A673 (cell line): ENCODE measurements around the gene PTPN22. TPM values are rescaled to one million over a fixed set of nuclear protein-coding genes. Genes with fewer than 3 reads are reported as not detected.
A peak's percentile ranks its signal among the peaks of the same experiment; 100 is the strongest.

Experiments
- Bru-seq: library from RNA; stranded (reverse); fragments of 400-500 nt; gene quantifications from one replicate; lab custom pipeline; 2021; lab: Mats Ljungman, UMichigan
- BruChase-seq, 2 experiments: library from RNA; stranded (reverse); fragments of 400-500 nt; gene quantifications; one replicate each; lab custom pipeline; 2021; lab: Mats Ljungman, UMichigan
- BruUV-seq: library from RNA; stranded (reverse); fragments of 400-500 nt; replicated peaks from 2 replicates; lab custom pipeline; 2021; lab: Mats Ljungman, UMichigan
- CTCF ChIA-PET: fragments of 300-600 bp; sonication (Branson Sonifier 250); formaldehyde crosslinking; loops from one replicate; lab custom pipeline; 2022; ENCODE audit warnings: antibody characterized with exemption; lab: Charles Lee
- POLR2A ChIA-PET: fragments of 300-600 bp; sonication (Branson Sonifier 250); formaldehyde crosslinking; loops from one replicate; lab custom pipeline; 2022; ENCODE audit warnings: antibody characterized with exemption; ENCODE audit not compliant: low non-redundant PET; lab: Charles Lee
- DNase-seq: peaks from one replicate; pipeline ENCODE4 v3.0.0-alpha.2; 2015; ENCODE audit warnings: low spot score
- H3K27ac ChIP-seq: fragments of 200-600 bp; sonication (generic); 2 replicates; pipeline ENCODE4 v1.5.1; 2016; ENCODE audit warnings: mixed run types, low read depth, mild to moderate bottlenecking, mixed read lengths, antibody characterized with exemption, low read length; ENCODE audit not compliant: poor library complexity, severe bottlenecking
- H3K27me3 ChIP-seq: fragments of 200-600 bp; sonication (generic); replicated peaks from 2 replicates; pipeline ENCODE4 v1.6.1; 2017; ENCODE audit warnings: mixed run types, low read depth, mild to moderate bottlenecking, mixed read lengths, antibody characterized with exemption, low read length; ENCODE audit not compliant: insufficient read depth, poor library complexity
- H3K36me3 ChIP-seq: fragments of 200-600 bp; sonication (generic); 2 replicates; pipeline ENCODE4 v1.6.1; 2016; ENCODE audit warnings: mixed run types, mild to moderate bottlenecking, mixed read lengths, antibody characterized with exemption, low read length; ENCODE audit not compliant: insufficient read depth, poor library complexity, severe bottlenecking
- H3K4me1 ChIP-seq: fragments of 200-600 bp; sonication (generic); 2 replicates; pipeline ENCODE4 v1.6.1; 2017; ENCODE audit warnings: mixed run types, mild to moderate bottlenecking, mixed read lengths, antibody characterized with exemption, low read length; ENCODE audit not compliant: insufficient read depth, poor library complexity, severe bottlenecking
- H3K4me3 ChIP-seq: fragments of 200-600 bp; sonication (generic); 2 replicates; pipeline ENCODE4 v1.5.1; 2016; ENCODE audit warnings: low read depth, mixed run types, mild to moderate bottlenecking, mixed read lengths, low read length; ENCODE audit not compliant: poor library complexity, severe bottlenecking
- H3K9me3 ChIP-seq: fragments of 200-600 bp; sonication (generic); 2 replicates; pipeline ENCODE4 v1.6.1; 2016; ENCODE audit warnings: mixed run types, low read depth, mild to moderate bottlenecking, mixed read lengths, antibody characterized with exemption, low read length; ENCODE audit not compliant: poor library complexity, severe bottlenecking
- EZH2 ChIP-seq: fragments of 200-600 bp; sonication (generic); IDR thresholded peaks from 2 replicates; pipeline ENCODE4 v1.6.1; 2017; ENCODE audit warnings: borderline replicate concordance, low read depth, mild to moderate bottlenecking, mixed read lengths, antibody characterized with exemption, low read length; ENCODE audit not compliant: poor library complexity, severe bottlenecking
- intact Hi-C: fragments of 100-400 bp; cut with micrococcal nuclease; formaldehyde crosslinking; loops from one replicate; pipeline ENCODE4 v1.10.0; 2022; ENCODE audit not compliant: unreplicated experiment
- long read RNA-seq: library from polyadenylated mRNA; stranded (forward); transcript quantifications from one replicate; pipeline ENCODE4 v2.0.0, GENCODE V29; 2022
- total RNA-seq: library from RNA; stranded (reverse); gene quantifications from 2 replicates; pipeline ENCODE4 v1.2.3, GENCODE V29; 2021
- TF ChIP-seq, protein P1 (sequence below): fragments of 300-800, 200-600 bp; sonication (generic); conservative IDR thresholded peaks from 2 replicates; pipeline ENCODE4 v1.5.1; 2017; ENCODE audit warnings: low read depth, mild to moderate bottlenecking, antibody characterized with exemption, low read length, moderate library complexity, mixed read lengths

Gene PTPN22
- total RNA-seq (0.09 and 0.26 TPM in 2 replicates), Bru-seq, nascent RNA (percentile 26 among the genes with signal in this experiment), BruChase-seq, experiment 1, labeled RNA remaining after a 2-hour chase (percentile 22 among the genes with signal in this experiment), BruChase-seq, experiment 2, labeled RNA remaining after a 6-hour chase (percentile 24 among the genes with signal in this experiment)
- long read RNA-seq = 0 reads

DNA sequence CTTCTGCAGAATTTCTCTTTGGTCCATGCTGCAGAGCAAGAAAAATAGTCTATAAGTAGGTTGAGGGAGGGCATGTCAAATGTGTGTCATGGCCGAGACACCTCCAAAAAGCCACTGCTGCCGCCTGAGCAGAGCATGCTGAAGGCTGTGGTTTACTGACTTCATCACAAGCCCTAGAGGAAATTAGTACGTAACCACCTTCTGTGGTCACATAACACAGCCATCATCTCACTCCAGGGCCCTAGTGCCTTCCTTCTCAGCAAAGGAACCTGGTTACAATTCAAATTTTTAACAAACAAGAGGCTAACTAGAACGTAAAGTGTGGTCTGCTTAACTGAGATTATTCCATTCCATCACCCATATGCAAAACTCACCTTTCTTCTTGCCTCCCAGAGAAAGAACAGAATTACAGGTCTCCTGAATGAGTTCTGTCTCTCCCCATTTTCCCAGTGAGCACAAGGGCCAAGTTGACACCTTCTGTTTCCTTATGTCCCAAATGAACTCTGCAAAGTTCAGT, at the start of gene PTPN22:
Gene PTPN22, minus strand, starts transcription at position 116 of the 517 bp plus-strand sequence.
- no peak within 1 kb of the TSS for H3K4me3 ChIP-seq
- ChIA-PET CTCF (no interaction called here), POLR2A (no interaction called here)
- no peaks in the 10 kb centered on the region for H3K4me1 ChIP-seq
- H3K27me3 ChIP-seq = no peaks in the 10 kb centered on the region
- DNase-seq = no peak
- no TSS peak for BruUV-seq
- TF ChIP-seq EZH2 = no peak
- TF ChIP-seq, protein P1, sequence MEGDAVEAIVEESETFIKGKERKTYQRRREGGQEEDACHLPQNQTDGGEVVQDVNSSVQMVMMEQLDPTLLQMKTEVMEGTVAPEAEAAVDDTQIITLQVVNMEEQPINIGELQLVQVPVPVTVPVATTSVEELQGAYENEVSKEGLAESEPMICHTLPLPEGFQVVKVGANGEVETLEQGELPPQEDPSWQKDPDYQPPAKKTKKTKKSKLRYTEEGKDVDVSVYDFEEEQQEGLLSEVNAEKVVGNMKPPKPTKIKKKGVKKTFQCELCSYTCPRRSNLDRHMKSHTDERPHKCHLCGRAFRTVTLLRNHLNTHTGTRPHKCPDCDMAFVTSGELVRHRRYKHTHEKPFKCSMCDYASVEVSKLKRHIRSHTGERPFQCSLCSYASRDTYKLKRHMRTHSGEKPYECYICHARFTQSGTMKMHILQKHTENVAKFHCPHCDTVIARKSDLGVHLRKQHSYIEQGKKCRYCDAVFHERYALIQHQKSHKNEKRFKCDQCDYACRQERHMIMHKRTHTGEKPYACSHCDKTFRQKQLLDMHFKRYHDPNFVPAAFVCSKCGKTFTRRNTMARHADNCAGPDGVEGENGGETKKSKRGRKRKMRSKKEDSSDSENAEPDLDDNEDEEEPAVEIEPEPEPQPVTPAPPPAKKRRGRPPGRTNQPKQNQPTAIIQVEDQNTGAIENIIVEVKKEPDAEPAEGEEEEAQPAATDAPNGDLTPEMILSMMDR = no peak
- no peaks in the 10 kb centered on the region for H3K9me3 ChIP-seq
- no peak within 1 kb of the TSS for H3K27ac ChIP-seq
- no peaks in the 10 kb centered on the region for H3K36me3 ChIP-seq
- intact Hi-C loops = no loop called here

DNA sequence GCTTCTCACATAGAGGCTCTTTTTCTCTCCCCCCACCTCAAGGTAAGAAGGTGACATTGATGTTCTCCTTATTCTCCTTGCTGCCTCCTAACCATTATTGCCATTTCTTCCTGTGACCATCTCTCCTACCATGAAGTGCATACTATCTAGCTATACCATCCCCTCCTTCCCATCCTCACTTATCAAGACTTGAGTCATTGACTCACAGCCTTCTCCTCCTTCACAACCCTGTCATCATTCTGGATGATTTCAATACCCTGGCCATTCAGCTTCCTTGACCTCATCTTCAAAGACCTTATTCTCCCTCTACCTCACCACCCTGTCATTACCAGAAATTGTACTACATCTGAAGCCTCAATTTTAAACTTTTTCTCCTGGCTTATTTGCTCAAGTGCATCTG, 46.7 kb upstream of the PTPN22 start:
- CTCF ChIA-PET = no interaction called here
- POLR2A ChIA-PET = no interaction called here

GRCh38 chr1:113917400-113918082, 46.0 kb upstream of the PTPN22 start:
- intact Hi-C loops = no loop called here
- Histone ChIP-seq H3K9me3 (no peaks in the 10 kb centered on the region), H3K4me1 (peaks cover 5% of the 10 kb centered on the region), H3K36me3 (peaks cover 5% of the 10 kb centered on the region), H3K4me3 (no peak overlapping the region), H3K27me3 (no peaks in the 10 kb centered on the region), H3K27ac (no peak overlapping the region)
- BruUV-seq = no TSS peak
- no peak for DNase-seq
- ChIA-PET CTCF (no interaction called here), POLR2A (interaction anchor here (0.5 kb wide), 1 partner anchor 67 kb away, joined by 4 read pairs; no protein-coding TSS in a partner anchor)
- TF ChIP-seq, protein P1 = no peak
- no peak for TF ChIP-seq EZH2

More for the DNA sequence above, 46.7 kb upstream of the PTPN22 start:
- TF ChIP-seq, protein P1 = no peak
- TF ChIP-seq EZH2 = no peak
- intact Hi-C loops = no loop called here
- Histone ChIP-seq H3K27me3 (no peaks in the 10 kb centered on the region), H3K9me3 (no peaks in the 10 kb centered on the region), H3K4me1 (no peaks in the 10 kb centered on the region), H3K36me3 (peaks cover 3% of the 10 kb centered on the region), H3K27ac (no peak overlapping the region), H3K4me3 (no peak overlapping the region)
- DNase-seq = no peak
- no TSS peak for BruUV-seq
